Pons (tissue), 1 donor: Measurements from ENCODE around the gene P3H3.
A peak's percentile ranks its signal among the peaks of the same experiment; 100 is the strongest.

ENCODE experiments used
- DNase-seq: peaks from one replicate; pipeline ENCODE4 v3.0.0-alpha.2; 2016; ENCODE audit warnings: low spot score

Gene P3H3

GRCh38 chr12:6799147-6799546 lies 29.1 kb upstream of the P3H3 start:
- no peak for DNase-seq

DNA sequence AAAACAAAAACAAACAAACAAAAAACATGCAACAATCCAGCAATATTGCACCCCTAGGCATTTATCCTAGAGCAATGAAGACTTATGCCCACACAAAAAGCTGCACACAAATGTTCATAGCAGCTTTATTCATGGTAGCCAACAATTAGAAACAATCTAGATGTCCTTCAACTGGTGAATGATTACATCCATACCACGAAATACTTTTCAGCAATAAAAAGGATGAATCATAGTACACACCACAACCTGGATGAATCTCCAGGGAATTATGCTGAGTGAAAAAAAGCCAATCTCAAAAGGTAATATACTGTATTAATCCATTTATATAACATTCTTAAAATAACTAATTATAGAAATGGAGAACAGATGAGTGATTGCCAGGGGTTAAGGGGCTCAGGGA lies 21.0 kb upstream of the P3H3 start:
- DNase-seq: no peak

- no peak for DNase-seq
Observed at GRCh38 chr12:6809056-6809455, 19.2 kb upstream of the P3H3 start.

- DNase-seq: no peak
Observed at GRCh38 chr12:6810758-6811157, 17.4 kb upstream of the P3H3 start.

DNA sequence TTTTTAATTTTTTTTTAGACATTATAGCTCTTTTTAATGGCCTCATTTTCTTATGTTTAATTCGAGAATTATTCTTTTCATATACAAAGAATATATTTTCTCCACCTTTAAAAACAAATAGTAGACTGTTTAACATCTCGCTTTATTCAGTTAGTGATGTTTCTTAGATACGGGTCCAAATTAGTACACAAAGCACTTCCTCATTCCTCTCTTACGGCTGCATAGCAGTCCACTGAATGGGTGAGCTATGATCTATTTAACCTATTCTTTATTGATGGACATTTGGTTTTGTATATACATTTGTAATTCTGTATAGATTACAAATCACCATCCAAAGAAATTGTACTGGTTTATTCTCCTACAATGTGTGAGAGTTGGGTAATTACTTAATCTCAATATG lies 14.8 kb upstream of the P3H3 start:
- no peak for DNase-seq

DNA sequence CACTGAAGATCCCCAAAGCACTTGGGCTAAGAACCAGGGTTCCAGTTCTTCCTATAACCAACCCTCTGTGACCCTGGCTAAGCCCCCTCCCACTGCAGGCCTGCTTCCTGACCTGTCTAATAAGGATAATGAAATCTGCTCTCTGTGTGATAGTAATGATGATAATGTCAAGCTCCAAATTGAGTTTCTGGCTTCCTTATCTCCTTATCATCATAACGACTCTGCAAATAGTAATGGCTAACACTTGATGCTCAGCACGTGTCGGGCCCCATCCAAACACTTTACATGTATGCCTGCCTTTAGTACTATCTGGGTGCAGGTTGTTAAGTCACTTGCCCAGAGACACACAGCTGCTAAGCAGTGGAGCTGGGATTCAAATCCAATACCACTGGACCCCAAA lies 11.6 kb upstream of the P3H3 start:
- no peak for DNase-seq

DNA sequence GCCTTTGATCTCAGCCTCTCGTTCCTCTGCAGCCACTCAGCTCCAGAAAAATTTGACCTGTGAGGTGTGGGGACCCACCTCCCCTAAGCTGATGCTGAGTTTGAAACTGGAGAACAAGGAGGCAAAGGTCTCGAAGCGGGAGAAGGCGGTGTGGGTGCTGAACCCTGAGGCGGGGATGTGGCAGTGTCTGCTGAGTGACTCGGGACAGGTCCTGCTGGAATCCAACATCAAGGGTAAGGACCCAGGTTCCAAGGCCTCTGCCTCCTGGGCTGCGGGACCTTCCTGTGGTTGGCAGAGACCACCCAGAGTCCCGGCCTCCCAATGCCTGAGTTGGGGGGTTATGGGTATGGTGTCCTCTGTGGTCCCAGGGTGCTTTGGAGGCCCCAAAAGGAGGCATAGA lies 11.1 kb upstream of the P3H3 start:
- no peak for DNase-seq

- no peak for DNase-seq
Observed at GRCh38 chr12:6817662-6818157, 10.5 kb upstream of the P3H3 start.

DNA sequence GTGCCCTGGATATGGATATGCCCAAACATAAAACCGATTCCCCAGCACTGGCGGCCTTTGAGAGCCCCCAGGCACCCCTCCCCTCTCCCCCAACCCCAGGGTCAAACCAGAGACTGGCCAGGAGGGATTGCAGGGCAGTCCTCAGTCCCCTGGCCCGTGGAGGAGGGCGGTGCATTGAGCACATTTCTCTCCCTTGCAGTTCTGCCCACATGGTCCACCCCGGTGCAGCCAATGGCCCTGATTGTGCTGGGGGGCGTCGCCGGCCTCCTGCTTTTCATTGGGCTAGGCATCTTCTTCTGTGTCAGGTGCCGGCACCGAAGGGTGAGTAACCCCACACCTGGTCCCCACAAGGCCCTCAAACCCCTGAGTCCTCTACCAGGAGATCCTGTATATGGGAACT lies 10.0 kb upstream of the P3H3 start:
- no peak for DNase-seq

GRCh38 chr12:6818645-6819044 lies 9.6 kb upstream of the P3H3 start:
- no peak for DNase-seq

- no peak for DNase-seq
Observed at GRCh38 chr12:6819106-6820030, 8.8 kb upstream of the P3H3 start.

DNA sequence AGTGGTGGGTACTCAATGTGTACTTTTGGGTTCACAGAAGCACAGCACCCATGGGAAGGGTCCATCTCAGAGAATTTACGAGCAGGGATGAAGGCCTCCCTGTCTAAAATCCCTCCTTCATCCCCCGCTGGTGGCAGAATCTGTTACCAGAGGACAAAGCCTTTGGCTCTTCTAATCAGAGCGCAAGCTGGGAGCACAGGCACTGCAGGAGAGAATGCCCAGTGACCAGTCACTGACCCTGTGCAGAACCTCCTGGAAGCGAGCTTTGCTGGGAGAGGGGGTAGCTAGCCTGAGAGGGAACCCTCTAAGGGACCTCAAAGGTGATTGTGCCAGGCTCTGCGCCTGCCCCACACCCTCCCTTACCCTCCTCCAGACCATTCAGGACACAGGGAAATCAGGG lies 8.0 kb upstream of the P3H3 start:
- DNase-seq: no peak

DNA sequence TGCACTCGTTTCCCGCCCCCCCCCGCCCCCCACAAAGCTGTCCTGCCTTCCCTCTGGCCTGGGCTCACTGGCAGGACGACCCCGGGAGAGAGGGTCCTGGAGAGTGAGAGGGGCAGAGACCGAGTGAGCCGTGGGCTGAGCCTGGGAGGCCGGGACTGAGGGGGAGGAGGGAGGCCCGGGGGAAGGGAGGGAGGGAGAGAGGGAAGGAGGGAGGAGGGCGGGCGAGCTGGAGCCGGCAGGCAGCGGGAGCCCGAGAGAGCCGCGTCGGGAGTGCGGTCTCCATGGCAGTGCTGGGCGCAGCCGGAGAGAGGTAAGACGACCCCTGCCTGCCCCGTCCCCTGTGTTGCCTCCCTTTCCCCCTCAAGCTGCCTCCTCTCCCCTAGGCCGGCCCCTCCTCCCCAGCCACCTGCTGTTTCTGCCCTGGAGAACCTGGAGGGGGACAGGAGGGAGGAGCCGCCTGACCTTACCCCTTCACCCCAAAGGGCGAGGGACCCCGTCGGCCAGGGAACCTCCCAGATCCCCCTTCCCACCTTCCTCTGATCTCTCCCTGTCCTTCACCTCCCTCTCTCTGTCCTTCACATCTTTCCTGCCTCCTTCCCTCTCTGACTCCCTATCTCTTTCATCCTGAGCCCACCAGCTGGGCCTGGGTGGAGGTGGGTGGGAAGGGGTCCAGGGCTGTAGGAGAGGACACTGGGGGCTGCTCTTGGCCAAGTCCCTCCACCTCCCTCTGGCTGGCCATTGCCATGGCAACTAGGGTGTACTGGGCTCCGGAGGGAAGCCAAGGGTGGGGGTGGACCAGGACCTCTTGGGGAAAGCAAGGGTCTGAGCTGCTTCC lies 6.4 kb upstream of the P3H3 start, which contains the start of gene GPR162:
TSS of gene GPR162 (plus strand) at position 231 of the 835 bp plus-strand sequence. CDS start 2,078 bp downstream, outside the sequence.
- DNase-seq: no peak

GRCh38 chr12:6822426-6823135 lies 5.6 kb upstream of the P3H3 start:
- DNase-seq: no peak

DNA sequence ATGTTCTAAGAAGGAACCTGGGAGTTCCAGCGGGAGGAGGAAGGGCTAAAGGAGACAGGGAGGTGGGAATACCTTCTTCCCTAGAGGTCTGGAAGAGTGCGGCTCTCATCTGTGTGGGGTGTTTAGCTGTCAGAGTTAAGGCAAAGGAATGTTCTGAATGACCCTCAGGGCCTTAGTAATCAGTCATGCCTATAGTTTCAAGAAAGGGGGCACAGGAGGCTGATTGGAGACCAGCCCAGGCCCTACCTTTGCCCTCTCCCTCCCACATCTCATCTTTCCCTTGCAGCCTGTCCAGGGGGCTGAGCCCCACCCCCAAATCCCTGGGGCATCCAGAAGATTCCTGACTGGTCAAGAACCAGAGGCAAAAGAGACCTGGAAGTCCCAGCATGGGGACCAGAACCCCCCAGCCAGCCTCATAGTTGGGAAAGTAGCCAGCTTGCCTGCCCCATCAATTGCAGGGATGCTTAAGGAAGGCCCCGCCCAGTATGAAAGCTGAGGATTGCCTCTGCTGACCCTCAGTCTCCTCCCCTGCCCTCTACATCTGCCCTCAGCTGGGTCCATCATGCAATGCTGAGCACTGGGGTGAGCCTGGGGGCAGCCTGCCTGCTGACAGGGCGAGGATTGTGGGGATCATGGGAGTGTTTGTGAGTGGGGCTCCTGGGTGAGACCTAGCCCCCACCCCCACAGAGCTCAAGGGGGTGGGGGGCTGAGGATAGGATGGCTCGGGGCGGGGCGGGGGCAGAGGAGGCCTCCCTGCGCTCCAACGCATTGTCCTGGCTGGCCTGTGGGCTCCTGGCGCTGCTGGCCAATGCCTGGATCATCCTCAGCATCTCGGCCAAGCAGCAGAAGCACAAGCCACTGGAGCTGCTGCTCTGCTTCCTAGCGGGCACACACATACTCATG lies 4.8 kb upstream of the P3H3 start:
- DNase-seq: no peak

DNA sequence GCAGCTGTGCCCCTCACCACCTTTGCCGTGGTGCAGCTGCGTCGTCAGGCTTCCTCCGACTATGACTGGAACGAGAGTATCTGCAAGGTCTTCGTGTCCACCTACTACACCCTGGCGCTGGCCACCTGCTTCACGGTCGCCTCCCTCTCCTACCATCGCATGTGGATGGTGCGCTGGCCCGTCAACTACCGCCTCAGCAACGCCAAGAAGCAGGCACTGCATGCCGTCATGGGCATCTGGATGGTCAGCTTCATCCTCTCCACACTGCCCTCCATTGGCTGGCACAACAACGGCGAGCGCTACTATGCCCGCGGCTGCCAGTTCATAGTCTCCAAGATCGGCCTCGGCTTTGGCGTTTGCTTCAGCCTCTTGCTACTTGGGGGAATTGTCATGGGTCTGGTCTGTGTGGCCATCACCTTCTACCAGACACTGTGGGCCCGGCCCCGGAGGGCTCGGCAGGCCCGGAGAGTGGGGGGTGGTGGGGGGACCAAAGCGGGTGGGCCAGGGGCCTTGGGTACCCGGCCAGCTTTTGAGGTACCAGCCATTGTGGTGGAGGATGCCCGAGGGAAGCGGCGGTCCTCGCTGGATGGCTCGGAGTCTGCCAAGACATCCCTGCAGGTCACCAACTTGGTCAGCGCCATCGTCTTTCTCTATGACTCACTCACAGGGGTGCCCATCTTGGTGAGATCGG lies 4.0 kb upstream of the P3H3 start:
- DNase-seq: no peak

DNA sequence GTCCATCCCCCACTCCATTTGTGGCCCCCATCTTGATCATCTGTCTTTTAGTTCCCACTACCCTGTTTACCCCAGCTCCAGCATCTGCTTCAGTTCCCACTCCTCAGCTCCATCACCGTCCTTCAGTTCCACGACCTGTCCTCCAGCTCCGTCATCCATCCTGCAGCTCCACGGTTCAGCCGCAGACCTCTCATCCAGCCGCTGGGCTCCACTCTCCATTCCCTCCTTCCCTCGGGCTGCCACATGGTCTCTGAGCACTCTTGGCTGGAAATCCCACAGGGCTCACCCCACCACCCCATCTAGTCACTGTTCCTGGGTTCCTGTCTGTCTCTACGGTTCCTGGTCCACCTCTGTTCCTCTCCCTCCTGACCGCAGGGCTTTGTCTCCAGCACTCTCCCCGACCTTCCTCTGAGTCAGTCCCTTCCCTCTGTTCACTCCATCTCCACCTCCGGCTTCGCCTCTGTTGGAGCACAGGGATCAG lies 3.3 kb upstream of the P3H3 start:
- DNase-seq: no peak

DNA sequence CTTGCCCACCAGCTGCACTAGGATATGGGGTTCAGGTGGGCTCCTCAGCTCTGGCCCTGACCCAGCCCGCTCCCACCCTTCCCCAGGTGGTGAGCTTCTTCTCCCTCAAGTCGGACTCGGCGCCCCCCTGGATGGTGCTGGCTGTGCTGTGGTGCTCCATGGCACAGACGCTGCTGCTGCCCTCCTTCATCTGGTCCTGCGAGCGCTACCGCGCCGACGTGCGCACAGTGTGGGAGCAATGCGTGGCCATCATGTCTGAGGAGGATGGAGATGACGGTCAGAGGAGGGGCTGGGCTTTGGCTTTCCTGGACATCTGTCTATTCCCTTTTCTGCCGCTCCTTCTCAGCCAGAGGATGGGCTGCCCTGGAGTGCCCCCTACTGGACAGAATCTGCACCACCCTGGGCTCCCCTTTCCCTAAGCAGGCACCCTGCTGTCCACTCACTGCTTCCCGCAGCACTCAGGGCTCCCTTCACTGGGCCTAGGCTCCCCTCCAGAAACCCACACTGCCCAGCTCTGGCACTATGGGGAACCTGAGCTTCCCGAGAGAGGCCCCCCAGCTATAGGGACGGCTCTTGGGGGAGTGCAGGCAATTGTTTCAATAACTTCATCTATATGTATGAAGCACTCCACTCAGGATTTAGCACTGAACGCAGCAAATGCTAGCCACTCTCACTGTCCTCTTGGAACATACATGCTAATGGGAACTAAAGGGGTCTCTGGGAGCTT lies 2.6 kb upstream of the P3H3 start:
- peak; percentile 77 for DNase-seq

GRCh38 chr12:6826125-6826733 lies 2.0 kb upstream of the P3H3 start:
- no peak for DNase-seq
